Endothelial cell (in vitro differentiated cells): Measurements from ENCODE around the gene CPE. TPM values are rescaled to one million over a fixed set of nuclear protein-coding genes. Genes with fewer than 3 reads are reported as not detected.
"Not testable (repeated sequence)": the region's sequence is repeated elsewhere in the genome, so short reads cannot be mapped to it uniquely, and the experiment has no call there.

Experiments used
- DNase-seq: peaks from one replicate; pipeline ENCODE4 v3.0.0; 2021; ENCODE audit warnings: low spot score
- H3K27ac Mint-ChIP-seq: one replicate; pipeline ENCODE4 v1.8.0; 2021; ENCODE audit warnings: mixed read lengths, inconsistent platforms; ENCODE audit not compliant: unreplicated experiment
- H3K27me3 Mint-ChIP-seq: one replicate; pipeline ENCODE4 v1.8.0; 2021; ENCODE audit warnings: mild to moderate bottlenecking, moderate library complexity, mixed read lengths, inconsistent platforms; ENCODE audit not compliant: unreplicated experiment
- H3K36me3 Mint-ChIP-seq: one replicate; pipeline ENCODE4 v1.8.0; 2021; ENCODE audit warnings: mild to moderate bottlenecking, low read depth, mixed read lengths, inconsistent platforms; ENCODE audit not compliant: unreplicated experiment
- H3K4me1 Mint-ChIP-seq: one replicate; pipeline ENCODE4 v1.8.0; 2021; ENCODE audit warnings: mild to moderate bottlenecking, mixed read lengths, inconsistent platforms; ENCODE audit not compliant: unreplicated experiment
- H3K4me3 Mint-ChIP-seq: one replicate; pipeline ENCODE4 v1.8.0; 2021; ENCODE audit warnings: mild to moderate bottlenecking, mixed read lengths, inconsistent platforms; ENCODE audit not compliant: unreplicated experiment
- H3K9me3 Mint-ChIP-seq: one replicate; pipeline ENCODE4 v1.8.0; 2021; ENCODE audit warnings: mixed read lengths, inconsistent platforms; ENCODE audit not compliant: unreplicated experiment
- CTCF ChIP-seq: fragments of 200-600 bp; sonication (generic); IDR thresholded peaks from one replicate; pipeline ENCODE4 v1.5.0; 2021; ENCODE audit warnings: antibody characterized with exemption; ENCODE audit not compliant: unreplicated experiment
- total RNA-seq: library from RNA; stranded (reverse); fragmentation: NEBNext Ultra II Directional; extraction: Animal tissue kit (Norgen Biotek cat#: 25700); gene quantifications from one replicate; pipeline ENCODE4 v1.2.1, GENCODE V29; 2021; ENCODE audit not compliant: unreplicated experiment

Gene CPE
- total RNA-seq, 1 donor from 2014 or later, result 2.3 TPM

GRCh38 chr4:165477799-165478198, 99.0 kb downstream of the CPE start:
- Mint-ChIP-seq H3K4me3 (no peak overlapping the region), H3K27me3 (no peaks in the 10 kb centered on the region), H3K4me1 (no peaks in the 10 kb centered on the region), H3K9me3 (peaks cover 12% of the 10 kb centered on the region), H3K27ac (no peak overlapping the region), H3K36me3 (peaks cover 11% of the 10 kb centered on the region)
- no peak for TF ChIP-seq CTCF
- DNase-seq, result no peak

GRCh38 chr4:165478260-165478659, 99.5 kb downstream of the CPE start:
- Mint-ChIP-seq H3K36me3 (peaks cover 9% of the 10 kb centered on the region), H3K4me1 (no peaks in the 10 kb centered on the region), H3K27ac (no peak overlapping the region), H3K9me3 (peaks cover 8% of the 10 kb centered on the region), H3K27me3 (no peaks in the 10 kb centered on the region), H3K4me3 (no peak overlapping the region)
- TF ChIP-seq CTCF, result no peak
- DNase-seq, result no peak

GRCh38 chr4:165481053-165481835, 102.4 kb downstream of the CPE start:
- Mint-ChIP-seq H3K36me3 (no peaks in the 10 kb centered on the region), H3K9me3 (no peaks in the 10 kb centered on the region), H3K27me3 (no peaks in the 10 kb centered on the region), H3K4me1 (no peaks in the 10 kb centered on the region), H3K4me3 (no peak overlapping the region), H3K27ac (no peak overlapping the region)
- no peak for DNase-seq
- no peak for TF ChIP-seq CTCF

GRCh38 chr4:165489786-165490185, 111.0 kb downstream of the CPE start:
- Mint-ChIP-seq H3K27me3 (no peaks in the 10 kb centered on the region), H3K27ac (no peak overlapping the region), H3K4me1 (peaks cover 3% of the 10 kb centered on the region), H3K36me3 (no peaks in the 10 kb centered on the region), H3K9me3 (no peaks in the 10 kb centered on the region), H3K4me3 (no peak overlapping the region)
- TF ChIP-seq CTCF, result no peak
- DNase-seq, result no peak

GRCh38 chr4:165492583-165492982, 113.8 kb downstream of the CPE start:
- not testable (repeated sequence) for H3K4me3 Mint-ChIP-seq, H3K27ac Mint-ChIP-seq, DNase-seq, H3K9me3 Mint-ChIP-seq, H3K27me3 Mint-ChIP-seq, H3K36me3 Mint-ChIP-seq, H3K4me1 Mint-ChIP-seq
